Stimulated activated CD4-positive, alpha-beta T cell treated with anti-CD3 and anti-CD28 coated beads, TNF-alpha, amount 100 ng/mL, for 48 hours (primary cell): ENCODE results near the gene NKIRAS1.
"Not testable (repeated sequence)": the region's sequence is repeated elsewhere in the genome, so short reads cannot be mapped to it uniquely, and the experiment has no call there.

Source experiments
- DNase-seq, 3 donors: peaks; one replicate each; pipeline ENCODE4 v3.0.0-alpha.2; 2020; ENCODE audit warnings: low read depth in 3 of 3

NKIRAS1 gene

DNA sequence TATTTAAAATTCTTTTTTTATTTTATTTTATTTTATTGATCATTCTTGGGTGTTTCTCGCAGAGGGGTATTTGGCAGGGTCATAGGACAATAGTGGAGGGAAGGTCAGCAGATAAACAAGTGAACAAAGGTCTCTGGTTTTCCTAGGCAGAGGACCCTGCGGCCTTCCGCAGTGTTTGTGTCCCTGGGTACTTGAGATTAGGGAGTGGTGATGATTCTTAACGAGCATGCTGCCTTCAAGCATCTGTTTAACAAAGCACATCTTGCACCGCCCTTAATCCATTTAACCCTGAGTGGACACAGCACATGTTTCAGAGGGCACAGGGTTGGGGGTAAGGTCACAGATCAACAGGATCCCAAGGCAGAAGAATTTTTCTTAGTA, 46.1 kb downstream of the NKIRAS1 start:
- not testable (repeated sequence) for DNase-seq

DNA sequence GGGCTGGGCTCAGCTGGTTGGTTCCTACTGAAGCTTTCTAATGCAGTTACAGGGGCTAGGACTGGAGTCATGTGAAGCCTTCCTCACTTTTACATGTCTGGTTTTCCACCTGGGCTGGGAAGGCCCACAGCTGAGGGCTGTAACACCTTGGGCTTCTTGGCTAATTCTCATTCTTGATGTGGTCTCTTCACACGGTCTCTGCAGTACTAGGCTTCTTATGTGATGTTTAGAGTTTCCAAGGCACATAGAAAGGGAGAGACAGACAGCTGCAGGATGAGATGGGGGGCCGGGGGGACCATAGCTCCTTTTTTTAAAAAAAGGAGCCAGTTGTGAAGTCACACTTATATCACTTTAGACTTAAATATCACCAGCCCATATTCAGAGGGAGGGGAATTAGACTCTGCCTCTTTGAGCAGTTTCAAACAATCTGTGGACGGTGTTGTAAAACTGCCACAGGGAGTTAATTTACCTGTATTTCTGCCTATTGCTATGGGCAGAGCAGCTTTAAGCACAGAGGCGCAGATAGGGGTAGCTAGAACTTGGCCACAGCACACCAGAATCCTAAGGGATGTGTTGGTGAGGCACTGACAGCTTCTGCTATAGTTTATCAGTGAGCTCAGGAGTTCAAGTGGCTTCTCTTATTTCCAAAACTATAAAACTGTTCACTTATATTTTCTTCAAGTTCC, 46.7 kb downstream of the NKIRAS1 start:
- DNase-seq, result no peak

GRCh38 chr3:23867838-23868237, 49.0 kb downstream of the NKIRAS1 start:
- no peak for DNase-seq

DNA sequence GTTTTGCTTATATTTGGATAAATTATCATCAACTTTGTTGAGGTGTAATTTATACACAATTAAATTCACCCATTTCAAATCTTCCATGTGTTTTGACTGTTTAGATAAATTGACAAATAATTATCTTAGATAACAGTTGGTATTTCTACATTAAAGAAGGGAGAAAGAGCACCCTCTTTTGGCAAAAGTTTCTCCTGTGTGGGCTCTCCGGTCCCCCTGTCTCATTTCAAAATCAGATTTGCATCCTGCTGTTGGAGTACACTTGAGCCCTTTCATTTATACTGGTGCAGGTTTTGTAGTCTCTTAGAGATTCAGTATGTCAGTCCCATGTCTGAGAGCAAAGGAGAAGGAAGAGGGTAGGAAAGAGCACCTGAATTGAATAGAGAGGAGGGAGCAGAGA, 49.4 kb downstream of the NKIRAS1 start:
- DNase-seq, result no peak

DNA sequence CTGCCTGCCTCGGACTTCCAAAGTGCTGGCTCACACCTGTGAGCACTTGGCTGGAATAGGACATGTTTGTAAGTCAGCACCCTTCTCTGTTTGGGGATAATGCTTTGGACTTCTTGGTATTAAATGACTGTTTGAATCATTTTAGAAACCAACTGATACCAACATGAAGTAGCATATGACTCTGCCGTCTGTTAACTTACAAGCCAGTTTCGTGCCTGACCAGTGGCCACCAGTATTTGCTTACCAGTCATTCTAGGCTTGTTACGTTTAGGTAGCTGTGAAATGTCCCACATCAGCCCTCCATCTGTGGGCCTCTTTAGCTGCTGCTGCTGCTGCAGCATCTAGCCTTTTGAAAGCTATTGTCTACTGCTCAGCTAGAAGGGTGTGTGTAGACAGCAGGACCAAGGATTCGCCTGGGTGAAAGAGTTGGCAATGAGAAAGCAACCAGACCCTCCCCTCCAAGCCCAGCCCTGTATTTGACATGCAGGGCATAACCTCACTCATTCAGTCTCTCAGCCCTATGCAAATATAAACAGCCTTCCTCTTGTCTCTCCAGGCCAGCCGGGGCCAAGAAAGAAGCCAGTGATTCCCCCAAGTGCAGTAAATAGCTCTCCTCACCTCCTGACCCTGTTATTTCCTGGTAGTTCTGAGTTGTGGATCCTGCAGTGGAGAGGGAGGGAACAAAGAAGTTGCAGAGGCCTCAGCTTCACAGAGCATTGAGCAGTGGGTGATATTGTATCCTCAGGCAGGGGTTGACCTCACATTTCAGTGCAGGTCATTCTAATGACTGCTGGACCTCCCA, 51.0 kb downstream of the NKIRAS1 start:
- no peak for DNase-seq

GRCh38 chr3:23864931-23865330, 51.9 kb downstream of the NKIRAS1 start:
- no peak for DNase-seq

GRCh38 chr3:23863060-23863459, 53.7 kb downstream of the NKIRAS1 start:
- no peak for DNase-seq

GRCh38 chr3:23861689-23862088, 55.1 kb downstream of the NKIRAS1 start:
- no peak for DNase-seq

DNA sequence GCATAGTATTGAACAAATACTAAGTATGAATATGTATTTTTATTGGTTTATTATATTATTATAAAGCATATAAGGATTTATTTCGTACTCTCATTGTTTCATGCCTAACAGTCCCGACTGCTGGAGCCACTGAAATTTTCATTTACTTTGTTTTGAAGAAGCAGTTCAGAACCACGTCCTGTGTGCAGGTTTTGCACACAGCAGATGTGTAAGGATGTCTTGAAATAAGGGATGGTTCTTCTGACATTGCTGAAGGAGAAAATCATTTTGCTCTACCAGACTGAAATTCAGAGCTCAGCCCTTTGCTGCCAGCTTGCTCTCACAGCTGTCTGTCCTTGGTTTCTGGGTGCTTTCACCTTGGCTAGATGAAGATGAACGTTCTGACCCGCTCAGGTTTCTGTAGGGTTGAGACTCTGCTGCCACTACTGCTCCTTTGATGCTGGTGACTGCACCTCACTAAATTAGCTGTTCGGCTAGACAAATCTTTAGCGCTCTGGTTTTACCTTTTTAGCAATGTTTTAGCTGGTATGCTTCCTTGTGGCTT, 56.9 kb downstream of the NKIRAS1 start:
- no peak for DNase-seq

DNA sequence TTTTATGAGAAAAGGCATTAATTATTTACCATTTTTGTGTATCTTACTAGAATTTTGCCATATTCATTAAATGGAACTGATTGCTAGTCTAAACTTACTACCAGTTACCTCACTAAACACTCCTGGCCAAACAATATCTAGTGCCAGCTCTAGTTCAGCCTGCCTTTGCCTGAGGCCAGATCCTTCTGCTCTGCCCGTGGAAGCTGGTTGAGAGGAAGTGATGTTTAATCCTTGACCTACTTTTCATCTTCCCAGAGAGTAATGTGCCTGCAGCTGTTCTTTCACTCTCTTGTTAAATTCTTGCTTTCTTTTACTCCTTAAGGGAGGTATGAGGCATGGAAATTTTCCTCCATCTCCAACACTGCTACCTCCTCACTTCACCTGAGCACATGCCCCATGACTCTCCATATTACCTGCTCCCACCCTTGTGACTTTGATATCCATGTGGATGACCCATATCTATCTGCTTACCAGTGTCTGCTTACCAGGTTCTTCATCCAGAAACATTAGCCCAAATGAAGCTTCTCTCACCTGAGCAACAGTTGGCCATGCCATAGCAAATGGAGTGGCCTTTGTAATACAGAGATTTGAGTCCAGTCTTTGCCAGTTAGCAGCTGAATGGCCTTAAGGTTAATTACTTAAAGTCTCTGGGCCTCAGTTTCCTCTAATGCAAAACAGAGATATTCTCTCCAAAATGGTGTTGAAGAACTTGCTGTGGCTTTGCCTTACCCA, 57.6 kb downstream of the NKIRAS1 start:
- no peak for DNase-seq

- no peak for DNase-seq
These were observed 60.5 kb downstream of the NKIRAS1 start for GRCh38 chr3:23856286-23856685.

- DNase-seq, result not testable (repeated sequence)
These were observed 67.3 kb downstream of the NKIRAS1 start for GRCh38 chr3:23849462-23849861.

DNA sequence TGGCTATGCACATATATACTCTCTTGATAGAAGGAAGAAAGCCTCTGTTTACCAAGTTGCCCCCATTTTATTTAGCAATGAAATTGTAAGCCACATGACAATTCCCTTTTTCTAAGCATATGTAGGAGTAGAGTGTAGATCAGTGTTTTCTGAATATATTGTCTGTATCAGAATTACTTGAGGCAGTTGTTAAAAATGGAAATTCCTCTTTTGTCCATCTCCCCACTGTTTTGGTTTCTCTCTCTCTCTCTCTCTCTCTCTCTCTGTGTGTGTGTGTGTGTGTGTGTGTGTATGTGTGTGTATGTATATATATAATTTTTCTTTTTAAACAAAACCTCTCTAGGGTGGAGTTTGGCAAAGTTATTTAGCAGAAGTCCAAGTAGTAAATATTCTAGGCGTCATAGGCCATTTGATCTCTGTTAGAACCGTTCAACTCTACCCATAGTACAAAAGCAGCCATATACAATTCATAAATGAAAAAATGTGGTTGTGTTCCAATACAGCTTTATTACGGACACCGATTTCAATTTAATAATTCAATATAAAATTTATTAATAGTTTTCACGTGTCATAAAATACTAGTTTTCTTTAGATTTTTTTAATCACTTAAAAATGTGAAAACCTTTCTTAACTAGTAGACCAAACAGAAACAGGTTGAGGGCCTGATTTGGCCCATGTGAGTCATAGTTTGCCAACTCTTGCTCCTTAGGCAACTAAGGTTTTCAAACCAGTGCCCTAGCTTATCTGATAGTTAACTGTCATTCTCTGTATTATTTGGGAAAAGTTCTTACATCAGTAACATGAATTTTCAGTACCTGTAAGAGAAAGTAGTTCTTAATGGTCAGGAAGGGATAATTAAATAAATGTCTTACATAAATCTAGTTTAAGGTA, 71.2 kb downstream of the NKIRAS1 start:
- no peak for DNase-seq

DNA sequence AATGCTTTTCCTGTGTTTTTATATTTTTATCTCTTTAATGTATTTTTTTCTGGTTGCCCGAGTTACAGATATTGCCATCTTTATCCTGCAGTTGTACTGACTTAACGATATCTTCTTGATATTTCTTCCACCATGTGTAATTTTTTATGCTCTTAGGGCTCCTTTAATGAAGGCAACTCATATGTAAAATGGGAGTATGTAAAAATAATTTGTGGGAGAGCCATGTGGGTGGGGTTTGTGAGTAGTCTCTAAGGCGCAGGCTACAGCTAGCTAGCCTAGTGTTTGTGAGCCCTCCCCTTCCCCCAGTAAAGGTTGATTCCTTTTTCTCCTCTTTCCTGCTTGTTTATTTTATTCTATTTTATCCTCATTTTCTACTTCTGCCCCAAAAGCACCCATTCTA, 72.9 kb downstream of the NKIRAS1 start:
- no peak for DNase-seq
